HCT116 (cell line): ENCODE results near the gene C10orf90.

Experiments
- CBX3 ChIP-seq: IDR thresholded peaks from 2 replicates; pipeline ENCODE4 v1.6.1; 2012; ENCODE audit warnings: low read depth
- CTCF ChIP-seq, 3 experiments: fragments of 200-600 bp in 1 of 3; sonication (generic) in 1 of 3; IDR thresholded peaks in 2 of 3; conservative IDR thresholded peaks in 1 of 3; 2 replicates each; pipeline ENCODE4 v1.5.1; 2012 to 2017; ENCODE audit warnings: low read depth in 2 of 3, low read length in 2 of 3, antibody characterized with exemption in 1 of 3, borderline replicate concordance in 1 of 3, control low read depth in 1 of 3, mild to moderate bottlenecking in 1 of 3, mixed read lengths in 1 of 3, mixed run types in 1 of 3, moderate library complexity in 1 of 3; ENCODE audit not compliant: insufficient read depth in 1 of 3
- EZH2 ChIP-seq: fragments of 200-600 bp; sonication (generic); IDR thresholded peaks from 2 replicates; pipeline ENCODE4 v1.6.1; 2017; ENCODE audit warnings: antibody characterized with exemption, mixed run types
- FOSL1 ChIP-seq: IDR thresholded peaks from 2 replicates; pipeline ENCODE4 v1.6.1; 2012; ENCODE audit warnings: low read depth
- POLR2A ChIP-seq: IDR thresholded peaks from 2 replicates; pipeline ENCODE4 v1.7.0; 2011; ENCODE audit warnings: borderline replicate concordance; ENCODE audit not compliant: insufficient read depth, insufficient read length; ENCODE audit errors: extremely low read depth
- POLR2AphosphoS5 ChIP-seq: IDR thresholded peaks from 2 replicates; pipeline ENCODE4 v1.6.1; 2011; ENCODE audit warnings: mild to moderate bottlenecking, low read depth, low read length, moderate library complexity
- REST ChIP-seq: IDR thresholded peaks from 2 replicates; pipeline ENCODE4 v1.6.1; 2012; ENCODE audit warnings: low read depth
- SIN3A ChIP-seq: IDR thresholded peaks from 2 replicates; pipeline ENCODE4 v1.6.1; 2012; ENCODE audit warnings: low read depth
- SRF ChIP-seq: IDR thresholded peaks from 2 replicates; pipeline ENCODE4 v1.6.1; 2012; ENCODE audit warnings: low read depth
- YY1 ChIP-seq: IDR thresholded peaks from 2 replicates; pipeline ENCODE4 v1.6.1; 2011; ENCODE audit warnings: low read length, low read depth, moderate library complexity, mild to moderate bottlenecking; ENCODE audit not compliant: insufficient replicate concordance; ENCODE audit errors: extremely low read depth

DNA sequence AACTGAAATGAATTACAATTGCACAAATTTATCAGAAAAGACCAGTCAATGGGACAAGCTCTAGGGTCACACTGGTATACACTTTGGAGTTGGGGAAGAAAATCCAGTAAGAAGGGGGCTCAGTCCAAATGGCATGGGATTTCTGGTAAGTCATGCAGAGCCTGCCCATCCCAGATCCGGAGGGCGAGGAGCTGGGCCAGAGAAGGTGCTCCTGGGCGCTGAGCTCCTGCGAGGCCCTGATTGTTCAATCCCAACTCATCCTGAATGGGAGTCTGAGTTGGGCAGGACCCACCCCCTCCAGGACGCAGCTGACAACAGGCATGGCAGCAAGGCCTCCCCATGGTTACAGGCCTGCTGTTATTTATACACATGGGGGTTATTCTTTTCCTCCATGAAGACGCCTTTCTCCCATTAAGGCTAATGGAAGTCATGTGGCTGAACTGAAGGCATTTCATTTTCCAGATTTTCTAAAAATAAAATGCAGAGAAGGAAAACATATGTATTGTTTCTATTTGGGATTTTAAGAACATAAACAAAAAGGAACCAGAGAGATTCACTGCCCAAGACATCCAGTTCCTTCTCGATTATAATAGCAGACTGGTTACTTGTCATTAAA lies 191.1 kb downstream of the C10orf90 start:
- TF ChIP-seq FOSL1 = no peak
- TF ChIP-seq CTCF (IDR thresholded peaks at IDR 0.05 in 2 of 3, conservative IDR thresholded peaks at IDR 0.05 in 1 of 3; ENCODE audit: borderline replicate concordance in 1 of 3, insufficient read depth in 1 of 3, low read depth in 2 of 3, low read length in 2 of 3) = no peak
- TF ChIP-seq SIN3A = no peak
- no peak for TF ChIP-seq POLR2AphosphoS5
- TF ChIP-seq EZH2 = no peak
- no peak for TF ChIP-seq CBX3
- no peak for TF ChIP-seq REST
- TF ChIP-seq SRF = no peak
- TF ChIP-seq POLR2A = no peak
- TF ChIP-seq YY1 = no peak
